GM21390 (cell line): ENCODE measurements around the gene PCNX1.

ENCODE experiments used
- ATAC-seq: cut with Tn5 transposase; IDR thresholded peaks from one replicate; pipeline ENCODE4 v1.9.1; 2021; ENCODE audit not compliant: unreplicated experiment

The PCNX1 gene

DNA sequence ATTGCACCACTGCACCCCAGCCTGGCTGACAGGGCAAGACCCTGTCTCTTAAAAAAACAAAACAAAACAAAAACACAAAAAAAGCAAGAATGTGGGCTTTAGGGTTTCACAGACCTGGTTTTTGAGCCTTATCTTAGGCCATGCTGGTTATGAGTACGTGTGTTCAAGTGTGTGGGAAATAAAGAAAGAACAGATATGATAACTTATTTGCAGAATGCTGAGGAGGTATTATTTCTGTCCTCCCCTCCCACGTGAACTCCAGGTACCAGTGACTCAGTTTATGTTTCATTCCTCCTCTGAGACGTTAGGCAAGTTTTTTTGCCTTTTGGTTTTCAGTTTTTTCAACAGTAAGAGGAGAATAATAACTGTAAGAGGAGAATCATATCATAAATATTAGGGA is 49.3 kb downstream of the PCNX1 start:
- ATAC-seq = no peak

DNA sequence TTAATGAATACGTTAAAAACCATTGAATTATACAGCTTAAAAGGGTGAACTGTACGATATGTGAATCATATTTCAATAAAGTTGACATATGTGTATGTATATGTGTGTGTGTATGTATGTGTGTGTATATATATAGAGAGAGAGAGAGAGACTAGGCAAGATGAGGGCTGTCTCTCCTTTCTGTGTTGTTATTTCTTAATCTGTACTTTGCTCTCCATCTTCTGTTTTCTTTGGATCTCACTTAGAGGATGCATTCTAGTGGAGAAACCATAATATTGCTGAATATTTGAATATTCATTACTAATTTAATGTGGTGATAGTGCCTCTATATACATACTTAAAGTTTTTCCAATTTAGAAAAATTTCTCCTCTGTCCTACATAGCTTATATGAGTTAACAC is 50.5 kb downstream of the PCNX1 start:
- ATAC-seq = no peak

DNA sequence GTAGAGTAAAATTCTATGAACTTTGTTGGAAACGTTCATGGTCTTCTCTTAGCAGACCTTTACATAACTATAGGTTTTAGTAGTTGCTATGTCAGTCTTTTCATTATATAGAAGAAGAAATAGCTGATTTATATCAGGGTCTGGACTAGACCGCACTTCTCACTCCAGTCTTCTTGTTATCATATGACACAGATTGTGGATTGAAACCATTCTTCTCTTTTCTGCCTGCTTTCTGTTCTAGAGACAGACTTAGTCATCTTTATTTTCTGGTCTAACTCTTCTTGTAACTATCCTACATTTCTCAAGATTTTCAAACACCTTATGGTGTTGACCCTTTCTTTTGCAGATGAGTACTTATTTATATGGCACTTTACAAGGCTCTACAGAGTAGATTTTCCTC is 55.7 kb downstream of the PCNX1 start:
- no peak for ATAC-seq

DNA sequence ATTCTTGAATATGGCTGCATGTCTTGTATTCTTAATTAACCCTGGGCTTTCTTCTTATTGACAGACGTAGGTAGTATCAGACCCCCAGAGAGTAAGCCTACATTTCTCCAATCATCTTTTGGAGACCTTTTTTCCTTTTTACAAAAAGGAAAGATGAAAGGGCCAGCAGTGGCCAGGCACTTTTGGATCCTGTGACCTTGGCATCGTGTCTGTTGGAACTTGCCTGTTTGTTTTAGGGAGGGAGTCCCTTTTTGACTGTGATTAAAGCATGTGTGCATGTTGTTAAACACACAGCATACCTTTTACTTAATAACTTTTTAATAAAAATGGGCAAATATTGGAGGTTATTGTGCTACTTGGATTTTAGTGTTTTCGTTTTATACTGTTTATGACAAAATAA is 57.2 kb downstream of the PCNX1 start:
- no peak for ATAC-seq

DNA sequence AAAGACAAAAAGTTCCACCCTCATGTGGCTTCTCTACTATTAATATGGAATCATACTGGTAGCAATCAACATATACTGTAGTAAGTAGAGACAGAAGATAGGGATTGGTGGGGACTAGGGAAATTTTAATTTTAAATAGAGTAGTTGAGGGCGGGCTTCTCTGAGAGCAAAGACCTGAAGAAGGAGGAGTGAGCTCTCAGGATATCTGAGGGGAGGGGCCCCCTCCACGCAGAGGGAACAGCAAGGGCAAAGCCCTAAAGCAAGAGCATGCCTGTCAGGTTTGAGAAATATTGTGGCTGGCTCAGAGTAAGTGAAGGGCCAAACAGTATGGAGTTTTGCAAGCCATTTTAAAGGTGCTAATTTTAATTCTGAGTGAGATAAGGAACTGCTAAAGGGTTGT is 64.3 kb downstream of the PCNX1 start:
- no peak for ATAC-seq

DNA sequence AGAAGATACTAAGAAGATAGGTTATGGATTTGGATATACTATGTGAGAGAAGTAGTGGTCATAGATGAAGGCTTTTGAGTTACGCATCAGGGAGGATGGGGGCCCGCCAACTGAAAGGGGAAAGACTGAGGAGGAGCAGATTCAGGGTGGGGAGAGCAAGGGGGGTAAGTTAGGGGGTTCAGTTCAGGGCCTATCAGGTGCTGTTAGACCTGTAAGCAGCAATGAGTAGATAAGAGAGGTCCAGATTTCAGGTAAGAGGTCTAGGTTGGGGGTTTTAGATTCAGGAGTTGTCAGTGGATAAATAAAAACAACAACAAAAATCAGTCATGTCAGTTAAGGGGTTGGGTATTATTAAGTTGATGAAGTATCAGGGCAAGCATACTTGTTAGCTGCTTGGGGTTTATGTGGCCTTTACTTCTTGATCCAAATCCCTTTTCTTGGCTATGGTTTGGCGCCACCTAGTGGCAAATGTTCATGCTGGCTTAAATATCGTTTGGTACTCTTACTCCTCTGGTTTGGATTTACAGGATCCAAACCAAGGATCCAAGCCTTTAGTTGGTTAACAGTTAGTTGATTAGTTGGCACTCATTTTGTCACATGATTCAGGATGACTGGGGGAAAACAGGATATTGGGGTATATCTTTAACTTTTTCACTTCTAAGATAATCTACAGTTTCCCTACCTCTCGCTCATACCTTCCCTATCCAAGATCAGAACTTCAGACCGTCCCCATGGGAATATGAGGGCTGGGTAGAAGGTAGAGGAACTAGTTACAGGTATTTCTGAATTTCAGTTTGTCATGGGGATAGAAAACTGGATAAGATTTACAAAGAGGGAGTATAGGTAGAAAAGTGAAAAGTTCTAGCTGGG is 65.1 kb downstream of the PCNX1 start:
- ATAC-seq = no peak

DNA sequence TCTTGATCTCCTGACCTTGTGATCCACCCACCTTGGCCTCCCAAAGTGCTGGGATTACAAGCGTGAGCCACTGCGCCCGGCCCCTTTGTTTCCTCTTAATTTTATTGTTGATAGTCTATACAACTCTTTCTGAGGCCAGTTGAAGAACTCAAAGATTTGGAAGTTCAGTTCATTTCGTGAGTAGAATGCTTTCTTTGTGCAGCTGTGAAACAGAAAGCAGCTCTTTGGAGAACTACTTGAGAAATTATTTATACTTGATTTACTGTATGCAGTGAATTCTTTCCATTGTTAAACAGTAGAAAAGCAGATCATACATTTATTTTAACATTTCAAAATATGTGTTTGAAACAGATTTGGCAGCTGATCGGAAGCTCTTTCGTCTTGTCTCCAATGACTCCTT is 69.3 kb downstream of the PCNX1 start:
- ATAC-seq = no peak

DNA sequence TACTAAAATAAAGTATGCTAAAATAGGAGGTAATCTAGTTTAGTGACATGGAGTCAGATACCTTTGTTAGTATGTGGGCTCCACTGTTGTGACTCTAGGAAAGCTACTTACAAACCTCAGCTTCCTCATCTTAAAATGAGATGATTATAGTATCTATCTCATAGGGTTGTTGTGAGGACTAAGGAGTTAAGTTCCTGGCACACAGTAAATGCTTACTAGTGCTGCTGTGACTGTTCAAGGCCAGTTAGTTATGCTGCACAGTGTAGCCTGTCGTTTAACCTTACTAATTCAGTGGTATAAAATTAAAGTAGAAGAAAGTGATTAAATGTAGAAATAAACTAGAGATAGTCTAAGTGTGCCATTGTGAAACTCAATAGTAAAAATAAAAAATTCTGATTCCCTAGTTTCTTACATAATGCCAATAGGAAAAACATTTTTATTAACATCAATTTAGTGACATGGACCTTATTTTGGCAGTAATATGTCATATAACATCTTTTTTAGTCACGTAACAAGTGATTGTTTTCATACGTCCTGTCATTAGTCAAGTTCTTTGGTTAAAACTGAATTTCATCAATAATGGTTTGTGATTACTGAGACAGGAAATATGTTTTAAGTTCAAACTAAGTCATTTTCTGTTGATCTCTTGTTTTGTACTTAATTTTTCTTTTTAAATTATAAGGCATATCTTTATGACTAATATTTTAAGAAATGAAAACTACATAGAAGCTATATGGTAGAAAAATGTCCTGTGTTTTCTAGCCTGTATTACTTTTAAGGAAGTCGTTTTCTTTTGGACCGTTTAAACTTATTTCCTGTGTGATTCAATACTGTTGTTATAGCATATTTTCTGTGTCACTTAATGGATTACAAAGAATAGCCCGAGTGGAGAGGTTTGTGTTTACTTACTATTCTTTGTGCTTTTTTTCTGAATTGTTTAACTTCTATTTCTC is 74.0 kb downstream of the PCNX1 start:
- no peak for ATAC-seq

DNA sequence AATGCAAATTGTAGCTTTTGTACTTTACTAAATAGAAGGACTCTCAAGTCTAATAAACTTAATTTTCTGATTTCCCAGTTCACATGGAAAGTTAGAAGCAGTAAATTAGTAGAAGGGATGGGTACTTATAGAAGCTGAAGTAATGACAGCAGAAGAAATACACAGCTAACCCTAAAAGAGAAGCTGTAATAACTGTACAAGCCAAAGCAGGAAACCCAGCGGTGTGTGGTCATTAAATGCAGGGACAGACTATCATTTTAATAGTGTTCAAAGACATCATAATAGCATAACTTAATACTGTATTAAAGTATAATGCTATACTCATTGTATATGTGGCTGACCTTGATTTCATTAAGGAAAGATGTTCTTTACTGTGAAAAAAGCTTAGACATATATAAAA is 74.9 kb downstream of the PCNX1 start:
- no peak for ATAC-seq

DNA sequence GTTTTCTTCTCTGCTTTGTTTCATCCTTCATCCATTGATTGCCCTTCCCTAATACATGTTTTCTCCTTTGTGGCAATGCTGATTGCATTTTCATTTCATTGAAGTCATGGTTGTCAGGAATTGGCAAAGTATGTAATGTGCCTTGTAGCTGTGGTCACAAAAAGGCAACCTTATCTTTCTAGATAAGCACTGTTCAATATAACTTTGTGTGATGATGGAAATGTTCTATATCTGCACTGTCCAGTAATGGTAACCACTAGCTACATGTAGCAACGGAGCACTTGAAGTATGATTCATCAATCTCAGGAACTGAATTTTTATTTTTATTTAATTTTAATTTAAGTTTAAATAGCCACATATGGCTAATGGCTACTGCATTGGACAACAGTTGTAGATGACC is 79.8 kb downstream of the PCNX1 start:
- no peak for ATAC-seq

DNA sequence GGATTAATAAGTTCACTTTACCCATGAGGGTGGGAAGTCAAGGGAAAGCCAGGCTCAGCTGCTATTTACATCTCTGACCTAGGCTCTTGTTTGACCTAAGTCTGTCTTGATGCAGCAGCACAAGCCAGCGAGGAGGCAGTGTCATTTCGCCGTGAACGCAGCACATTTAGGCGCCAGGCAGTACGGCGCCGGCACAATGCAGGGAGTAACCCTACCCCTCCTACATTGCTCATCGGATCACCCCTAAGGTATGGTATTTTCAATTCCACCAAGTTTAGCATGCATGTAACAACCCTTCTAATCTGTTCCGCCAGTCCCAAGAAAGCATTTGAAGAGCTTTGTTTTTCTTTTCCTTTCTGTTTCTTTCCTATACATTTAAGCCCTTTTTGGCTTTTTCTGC is 81.2 kb downstream of the PCNX1 start:
- ATAC-seq = no peak

DNA sequence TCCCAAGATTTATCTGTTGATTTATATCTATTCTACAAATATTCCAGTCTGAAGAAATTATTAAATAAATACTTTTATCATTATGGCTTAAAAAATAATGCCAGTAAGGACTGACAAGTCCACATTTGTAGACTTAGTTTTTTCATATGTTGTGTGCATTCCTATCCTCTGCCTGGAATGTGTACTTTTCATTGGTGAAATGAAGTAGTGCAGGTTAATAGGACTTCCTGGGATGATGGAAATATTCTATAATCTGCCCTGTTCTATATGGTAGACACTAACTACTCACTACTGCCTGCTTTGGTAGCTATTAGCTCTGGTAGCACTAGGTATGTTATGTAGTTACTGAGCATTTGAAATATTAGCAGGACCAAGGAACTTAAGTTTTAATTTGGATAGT is 86.7 kb downstream of the PCNX1 start:
- ATAC-seq = no peak

DNA sequence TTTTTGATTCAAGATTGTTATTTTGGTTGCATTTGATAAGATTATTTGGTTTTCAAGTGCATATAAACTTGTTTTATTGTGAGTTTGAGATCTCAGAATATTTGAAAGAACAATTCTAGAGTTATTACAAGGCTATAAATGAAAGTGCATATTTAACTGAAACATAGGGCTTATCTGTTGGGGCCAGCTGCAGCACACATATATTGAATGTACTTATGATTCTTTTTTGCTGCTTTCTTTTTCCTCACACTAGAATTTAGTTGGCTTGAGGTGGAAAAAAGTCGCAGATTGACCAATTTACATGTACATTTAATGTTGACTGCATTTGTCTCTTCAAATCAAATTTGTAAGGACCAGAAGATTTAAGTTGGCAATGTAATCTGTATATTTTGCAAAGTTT is 88.0 kb downstream of the PCNX1 start:
- ATAC-seq = no peak

DNA sequence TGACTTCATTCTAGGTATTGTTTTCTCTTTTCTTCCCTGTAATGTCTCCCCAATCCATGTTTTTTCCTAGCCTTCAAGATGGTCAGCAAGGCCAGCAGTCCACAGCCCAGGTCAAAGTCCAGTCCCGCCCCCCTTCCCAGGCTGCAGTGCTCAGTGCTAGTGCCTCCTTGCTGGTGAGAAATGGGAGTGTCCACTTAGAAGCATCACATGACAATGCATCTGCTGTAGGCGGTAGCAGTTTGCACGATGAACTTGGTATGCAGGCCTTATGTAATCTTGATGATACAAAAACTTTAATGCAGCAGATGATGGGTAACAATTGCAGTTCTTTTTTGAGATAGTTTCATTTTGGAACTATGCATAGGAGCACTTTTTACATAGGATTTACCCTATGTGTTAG is 88.4 kb downstream of the PCNX1 start:
- no peak for ATAC-seq

DNA sequence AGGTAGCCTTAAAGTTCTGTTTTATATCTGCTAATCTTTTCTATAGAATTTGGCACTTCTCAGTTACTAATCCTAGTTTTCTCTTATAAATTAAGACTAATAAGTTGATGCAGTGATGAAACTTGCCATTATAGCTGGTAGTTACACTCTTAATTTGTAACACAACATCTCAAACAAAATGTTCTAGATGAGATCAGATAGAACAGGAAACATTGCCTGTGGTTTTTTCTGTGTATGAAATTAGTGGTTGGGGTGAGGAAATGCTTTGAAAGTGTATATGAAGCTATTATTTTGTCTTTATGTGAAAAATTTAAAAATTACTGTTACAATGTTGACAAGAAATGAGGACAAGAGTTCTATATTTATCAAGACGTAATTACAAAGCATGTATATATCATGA is 91.9 kb downstream of the PCNX1 start:
- no peak for ATAC-seq

DNA sequence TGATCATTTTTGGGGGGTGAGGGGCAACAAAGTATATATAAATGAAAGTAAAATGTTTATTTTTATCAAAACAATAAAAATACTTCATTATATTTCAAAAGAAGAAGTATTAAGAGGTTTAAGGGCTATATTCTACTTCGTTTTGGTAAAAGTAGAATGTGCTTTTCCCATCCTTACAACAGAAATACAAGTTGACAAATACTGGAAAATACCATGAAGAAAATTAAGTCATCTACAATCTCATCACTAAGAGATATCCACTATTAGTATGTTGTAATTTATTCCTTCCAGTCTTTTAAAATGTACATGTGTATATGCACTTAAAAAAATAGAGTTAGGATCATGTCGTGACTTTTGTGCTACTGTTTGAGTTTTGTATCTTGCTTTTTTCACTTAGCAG is 92.8 kb downstream of the PCNX1 start:
- ATAC-seq = no peak

DNA sequence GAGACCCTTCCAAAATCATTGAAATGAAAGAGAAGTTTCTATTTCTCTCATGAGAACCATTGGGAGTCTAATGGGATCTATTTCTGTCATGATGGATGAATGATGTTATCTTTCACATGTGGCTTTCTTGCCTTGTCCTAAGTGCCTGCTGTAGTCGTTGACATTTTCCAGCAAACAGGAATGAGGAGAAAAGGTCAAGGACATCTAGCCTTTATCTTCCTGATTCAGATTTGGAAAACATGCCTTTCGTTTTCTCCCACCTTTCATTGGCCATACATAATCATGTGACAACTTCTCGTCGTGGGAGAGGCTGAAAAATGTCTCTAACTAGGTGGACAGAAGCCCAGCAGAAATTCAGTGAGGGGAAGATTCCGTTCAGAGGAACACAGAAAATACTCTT is 94.5 kb downstream of the PCNX1 start:
- ATAC-seq = no peak

DNA sequence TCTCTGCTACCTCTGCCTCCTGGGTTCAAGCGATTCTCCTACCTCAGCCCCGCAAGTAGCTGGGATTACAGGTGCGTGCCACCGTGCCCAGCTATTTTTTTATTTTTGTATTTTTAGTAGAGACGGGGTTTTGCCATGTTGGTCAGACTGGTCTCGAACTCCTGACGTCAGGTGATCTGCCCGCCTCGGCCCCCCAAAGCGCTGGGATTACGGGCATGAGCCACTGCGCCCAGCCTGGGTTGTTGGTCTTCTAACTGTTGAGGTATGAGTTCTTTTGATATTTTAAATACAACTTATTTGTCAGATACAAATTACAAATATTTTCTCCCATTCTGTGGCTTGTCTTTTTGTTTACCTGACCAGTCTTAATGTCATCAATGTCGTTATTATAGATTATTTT is 95.9 kb downstream of the PCNX1 start:
- no peak for ATAC-seq

DNA sequence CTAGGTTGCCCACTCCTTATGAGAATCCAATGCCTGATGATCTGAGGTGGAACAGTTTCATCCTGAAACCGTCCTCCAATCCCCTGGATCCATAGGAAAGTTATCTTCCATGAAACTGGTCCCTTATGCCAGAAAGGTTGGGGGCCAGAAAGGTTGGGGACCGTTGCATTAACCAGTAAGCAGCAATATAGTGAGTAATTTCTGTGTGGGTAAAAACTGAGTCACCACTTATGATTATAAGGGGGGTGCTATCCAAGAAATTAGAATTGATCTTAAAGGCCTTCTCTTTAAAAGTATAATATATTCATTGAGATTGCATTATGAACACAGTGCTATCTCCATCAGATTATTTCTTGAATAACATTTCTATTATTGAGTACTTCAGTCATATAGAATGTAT is 97.2 kb downstream of the PCNX1 start:
- ATAC-seq = no peak

DNA sequence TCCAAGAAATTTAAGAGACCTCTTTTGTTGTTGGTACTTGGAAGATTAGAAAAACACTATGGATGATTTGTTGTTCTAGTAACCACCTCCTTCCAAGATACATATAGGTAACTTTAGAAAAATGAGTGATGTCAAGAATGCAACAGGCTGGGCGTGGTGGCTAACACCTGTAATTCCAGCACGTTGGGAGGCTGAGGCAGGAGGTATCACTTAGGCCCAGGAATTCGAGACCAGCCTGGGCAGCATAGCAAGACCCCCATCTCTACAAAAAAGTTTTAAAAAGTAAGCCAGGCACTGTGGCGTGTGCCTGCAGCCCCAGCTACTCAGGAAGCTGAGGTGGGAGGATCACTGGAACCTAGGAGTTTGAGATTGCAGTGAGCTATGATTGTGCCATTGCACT is 97.8 kb downstream of the PCNX1 start:
- ATAC-seq = no peak

DNA sequence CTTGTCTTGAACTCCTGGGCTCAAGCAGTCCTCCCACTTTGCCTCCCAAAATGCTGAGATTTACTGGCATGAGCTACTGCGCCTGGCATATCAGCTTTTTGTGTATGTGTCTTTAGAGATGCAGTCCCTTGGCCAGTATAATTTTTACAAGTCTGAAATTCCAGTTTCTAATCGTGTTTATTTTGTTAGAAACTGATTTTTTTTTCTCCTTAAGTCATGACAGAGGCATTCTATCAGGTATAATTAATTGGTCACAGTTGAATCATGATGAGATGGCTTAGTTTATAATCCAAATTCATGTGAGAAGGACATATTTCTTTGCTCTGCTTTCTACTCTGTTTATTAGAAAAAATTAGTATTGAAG is 98.9 kb downstream of the PCNX1 start:
- no peak for ATAC-seq

DNA sequence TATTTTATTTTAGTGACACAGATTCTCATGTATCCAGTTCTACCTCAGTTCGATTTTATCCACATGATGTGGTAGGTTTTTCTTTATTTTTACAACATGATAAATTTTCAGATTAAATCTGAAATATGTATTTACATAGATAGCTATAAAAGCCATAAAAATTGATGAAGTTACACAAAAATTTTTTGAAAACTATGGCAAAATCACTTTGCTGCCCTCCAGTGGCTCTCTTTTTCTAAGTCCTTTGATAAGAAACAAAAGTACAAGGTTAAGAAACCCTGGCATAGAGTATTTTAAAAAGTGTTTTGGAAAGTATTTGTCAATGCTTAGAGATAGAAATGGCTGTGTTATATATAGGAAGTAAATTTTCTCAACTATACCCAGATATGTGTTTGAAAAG is 104.2 kb downstream of the PCNX1 start:
- ATAC-seq = no peak
